ENCODE measurements around the gene TCF12. TPM values are rescaled to one million over a fixed set of nuclear protein-coding genes. Genes with fewer than 3 reads are reported as not detected.

TCF12 gene
- total and polyA plus RNA-seq, 2 of the 8 experiments (the other 6 are each of a cell fraction or from before 2014, with no cell fraction given): 85.8 to 101 TPM

DNA sequence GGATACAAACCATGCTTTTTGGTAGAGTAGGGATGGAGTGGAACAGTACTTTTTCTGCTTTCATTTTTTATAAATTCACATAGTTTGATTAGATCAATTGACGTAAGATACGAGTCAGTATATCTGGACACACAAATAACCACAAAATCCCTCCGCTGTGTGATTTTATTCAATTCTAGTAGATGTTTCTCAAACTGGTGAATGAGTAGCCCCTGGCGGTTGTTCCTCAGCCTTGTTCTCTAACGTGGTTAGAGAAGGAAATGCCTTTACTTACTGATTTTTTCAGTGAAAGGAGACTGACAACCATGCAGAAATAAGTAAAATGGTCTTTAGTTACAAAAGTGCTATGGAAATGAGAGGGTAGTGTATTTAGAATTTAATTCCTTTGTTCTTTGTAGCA, 161.0 kb downstream of the TCF12 start:
- Histone ChIP-seq H3K9me3 (ENCODE audit: insufficient read depth in 2 of 2, low read depth in 1 of 2, low read length in 1 of 2) (no peaks in the 10 kb centered on the region), H3K23ac (ENCODE audit: insufficient read length) (no peak overlapping the region), H2BK5ac (ENCODE audit: low read depth, low read length) (no peak overlapping the region), H3K79me2 (ENCODE audit: control insufficient read depth in 1 of 2, insufficient read depth in 2 of 2, low read length in 2 of 2) (peaks cover 0 to 63% of the 10 kb centered on the region in 2 experiments; a peak in 2 of 4 replicates), H3K4ac (replicated peaks; ENCODE audit: insufficient read length, low read depth, low read length) (no peak overlapping the region), H2BK120ac (replicated peaks; ENCODE audit: low read depth, low read length) (no peak overlapping the region), H3K36me3 (ENCODE audit: control insufficient read depth in 2 of 4, insufficient read depth in 4 of 4, low read length in 3 of 4) (no peaks in the 10 kb centered on the region), H2AK5ac (ENCODE audit: low read depth, low read length) (no peak overlapping the region), H3K56ac (replicated peaks; ENCODE audit: insufficient read length, low read depth, low read length) (no peak overlapping the region), H3K14ac (ENCODE audit: insufficient read length) (no peak overlapping the region), H4K5ac (ENCODE audit: insufficient read length, low read depth, low read length) (no peak overlapping the region), H4K91ac (replicated peaks; ENCODE audit: insufficient read length, low read length) (no peak overlapping the region), H3K79me1 (ENCODE audit: low read depth, low read length) (no peaks in the 10 kb centered on the region), H2BK15ac (ENCODE audit: low read length) (no peak overlapping the region), H3K4me1 (replicated peaks in 1 of 4; ENCODE audit: control insufficient read depth in 3 of 4, insufficient read depth in 4 of 4, low read length in 3 of 4) (peaks cover 0 to 3% (median 1%) of the 10 kb centered on the region in 4 experiments; a peak in 3 of 7 replicates), H3K4me2 (ENCODE audit: insufficient read depth in 1 of 2, low read depth in 2 of 2, low read length in 2 of 2) (no peak overlapping the region), H2AFZ (ENCODE audit: low read length) (no peak overlapping the region), H4K8ac (ENCODE audit: extremely low read depth, insufficient read depth, low read length) (no peak overlapping the region), H3K23me2 (ENCODE audit: low read depth, low read length) (no peaks in the 10 kb centered on the region), H3K27me3 (replicated peaks in 1 of 4; ENCODE audit: control insufficient read depth in 3 of 4, extremely low read depth in 1 of 4, insufficient read depth in 3 of 4, low read length in 3 of 4) (no peaks in the 10 kb centered on the region), H2BK20ac (ENCODE audit: low read length) (no peak overlapping the region), H3K18ac (ENCODE audit: extremely low read depth, low read length) (no peak overlapping the region), H3K27ac (ENCODE audit: low read depth, low read length) (no peak overlapping the region), H2BK12ac (ENCODE audit: low read depth, low read length) (no peak overlapping the region), H3K4me3 (ENCODE audit: extremely low read depth in 1 of 4, insufficient read depth in 2 of 4, low read depth in 3 of 4, low read length in 4 of 4) (no peak overlapping the region), H4K20me1 (replicated peaks in 1 of 2; ENCODE audit: control insufficient read depth in 1 of 2, insufficient read depth in 2 of 2, low read length in 2 of 2) (peaks cover 0 to 2% of the 10 kb centered on the region in 2 experiments), H3K9ac (replicated peaks in 1 of 4; ENCODE audit: extremely low read depth in 1 of 4, low read depth in 3 of 4, low read length in 3 of 4) (no peak overlapping the region)
- TF ChIP-seq MAFK (IDR thresholded peaks at IDR 0.05; ENCODE audit: low read depth, low read length) (no peak), EGR1 (IDR thresholded peaks at IDR 0.05; ENCODE audit: borderline replicate concordance, low read depth, low read length) (no peak), SAP30 (IDR thresholded peaks at IDR 0.05; ENCODE audit: insufficient read depth, insufficient replicate concordance, low read length) (no peak), SIN3A (conservative IDR thresholded peaks at IDR 0.05 in 1 of 2, IDR thresholded peaks at IDR 0.05 in 1 of 2; ENCODE audit: low read depth in 1 of 2, low read length in 2 of 2) (no peak), RAD21 (IDR thresholded peaks at IDR 0.05 in 1 of 2, conservative IDR thresholded peaks at IDR 0.05 in 1 of 2; ENCODE audit: low read depth in 2 of 2, low read length in 2 of 2) (peak; percentile 33 to 50), SIRT6 (IDR thresholded peaks at IDR 0.05; ENCODE audit: low read length) (no peak), SRF (IDR thresholded peaks at IDR 0.05; ENCODE audit: low read depth, low read length) (no peak)
- TF ChIP-seq, protein P1, sequence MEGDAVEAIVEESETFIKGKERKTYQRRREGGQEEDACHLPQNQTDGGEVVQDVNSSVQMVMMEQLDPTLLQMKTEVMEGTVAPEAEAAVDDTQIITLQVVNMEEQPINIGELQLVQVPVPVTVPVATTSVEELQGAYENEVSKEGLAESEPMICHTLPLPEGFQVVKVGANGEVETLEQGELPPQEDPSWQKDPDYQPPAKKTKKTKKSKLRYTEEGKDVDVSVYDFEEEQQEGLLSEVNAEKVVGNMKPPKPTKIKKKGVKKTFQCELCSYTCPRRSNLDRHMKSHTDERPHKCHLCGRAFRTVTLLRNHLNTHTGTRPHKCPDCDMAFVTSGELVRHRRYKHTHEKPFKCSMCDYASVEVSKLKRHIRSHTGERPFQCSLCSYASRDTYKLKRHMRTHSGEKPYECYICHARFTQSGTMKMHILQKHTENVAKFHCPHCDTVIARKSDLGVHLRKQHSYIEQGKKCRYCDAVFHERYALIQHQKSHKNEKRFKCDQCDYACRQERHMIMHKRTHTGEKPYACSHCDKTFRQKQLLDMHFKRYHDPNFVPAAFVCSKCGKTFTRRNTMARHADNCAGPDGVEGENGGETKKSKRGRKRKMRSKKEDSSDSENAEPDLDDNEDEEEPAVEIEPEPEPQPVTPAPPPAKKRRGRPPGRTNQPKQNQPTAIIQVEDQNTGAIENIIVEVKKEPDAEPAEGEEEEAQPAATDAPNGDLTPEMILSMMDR (IDR thresholded peaks at IDR 0.05; ENCODE audit: control extremely low read depth in 1 of 3, insufficient read depth in 1 of 3, low read depth in 1 of 3, low read length in 3 of 3): peak in 1 of 3 experiments; percentile 9; a peak in 1 of 4 replicates
- ChIA-PET CTCF (ENCODE audit: partially characterized antibody) (interaction anchor here (0.6 kb wide), 1 partner anchor 93 kb away, joined by 4 read pairs; no protein-coding TSS in a partner anchor), POLR2A (ENCODE audit: partially characterized antibody) (no interaction called here)
- FAIRE-seq: no peak
- WGBS, 2 experiments (ENCODE audit: extremely low coverage in 1 of 2, insufficient coverage in 1 of 2, insufficient read length in 1 of 2, insufficient replicate concordance in 2 of 2, low coverage in 1 of 2, low lambda C conversion rate in 2 of 2, missing lambda C conversion rate in 1 of 2): 78% methylated on average over 5 of the region's 5 CpGs; no CpG with 5 or more reads in 1 of the 2 experiments
- no peak for DNase-seq (ENCODE audit: low read depth in 1 of 2, low spot score in 2 of 2)
